HG03469 (cell line): ENCODE data around the gene ANGPTL8.

ENCODE experiments used
- ATAC-seq: cut with Tn5 transposase; IDR thresholded peaks from one replicate; pipeline ENCODE4 v1.9.1; 2021; ENCODE audit warnings: mild to moderate bottlenecking, moderate library complexity, moderate number of reproducible peaks; ENCODE audit not compliant: unreplicated experiment

The ANGPTL8 gene

GRCh38 chr19:11288349-11288748 lies 48.9 kb downstream of the ANGPTL8 start:
- ATAC-seq, result no peak

GRCh38 chr19:11290256-11290655 lies 50.8 kb downstream of the ANGPTL8 start:
- no peak for ATAC-seq

- no peak for ATAC-seq
Observed at GRCh38 chr19:11291415-11291814, 52.0 kb downstream of the ANGPTL8 start.
